Body of pancreas (tissue), 4 donors: ENCODE data around the gene ALDH3A1.

Experiments used
- CTCF ChIP-seq, 7 experiments: fragments of 450-650 bp in 4 of 7; fragments of 200-600 bp in 3 of 7; sonication (generic) in 3 of 7; IDR thresholded peaks; one replicate each; pipeline ENCODE4 v1.5.1; 2016 to 2019; ENCODE audit warnings: antibody characterized with exemption in 7 of 7
- POLR2A ChIP-seq, 3 donors: fragments of 450-650 bp; IDR thresholded peaks; one replicate each; pipeline ENCODE4 v1.6.1; 2016; ENCODE audit warnings: antibody characterized with exemption in 3 of 3, mild to moderate bottlenecking in 2 of 3

DNA sequence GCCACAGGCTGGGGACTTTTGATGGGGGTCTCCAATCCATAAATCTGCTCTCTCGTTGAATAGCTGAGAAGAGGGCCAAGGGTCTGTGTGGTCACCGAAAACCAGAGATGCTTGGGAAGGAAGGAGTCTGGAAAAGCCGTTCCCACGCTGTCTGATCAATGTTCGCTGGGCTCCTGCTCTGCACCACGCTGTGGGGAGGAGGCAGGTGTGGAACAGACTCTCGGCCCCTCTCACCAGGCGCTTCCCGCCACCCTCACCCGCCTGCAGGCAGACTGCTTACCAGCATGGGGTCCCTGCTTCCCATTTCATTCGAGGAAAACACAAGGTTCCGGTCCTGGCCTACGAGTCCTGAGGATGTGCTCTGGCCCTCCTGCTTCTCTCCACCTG is 702 bp upstream of the ALDH3A1 start:
- TF ChIP-seq CTCF (IDR thresholded peaks at IDR 0.05) (no peak), POLR2A (IDR thresholded peaks at IDR 0.05) (no peak)
